ENCODE data around the gene TTC13.
A peak's percentile ranks its signal among the peaks of the same experiment; 100 is the strongest.
"Not testable (repeated sequence)": the region's sequence is repeated elsewhere in the genome, so short reads cannot be mapped to it uniquely, and the experiment has no call there.

TTC13 gene

GRCh38 chr1:230986976-230987375 lies 8.3 kb upstream of the TTC13 start:
- DNase-seq, result no peak

GRCh38 chr1:230985711-230986110 lies 7.0 kb upstream of the TTC13 start:
- DNase-seq, result no peak

- DNase-seq, result not testable (repeated sequence)
Observed at GRCh38 chr1:230984622-230985515, 6.2 kb upstream of the TTC13 start.

- no peak for DNase-seq
Observed at GRCh38 chr1:230983811-230984210, 5.2 kb upstream of the TTC13 start.

GRCh38 chr1:230982696-230983095 lies 4.0 kb upstream of the TTC13 start:
- no peak for DNase-seq

- DNase-seq, result no peak
Observed at GRCh38 chr1:230979952-230980351, 1.3 kb upstream of the TTC13 start.

- DNase-seq, result no peak
Observed at GRCh38 chr1:230979389-230979716, 692 bp upstream of the TTC13 start.

- peak; percentile 5 for DNase-seq
Observed at GRCh38 chr1:230977761-230978490, 735 bp downstream of the TTC13 start.

GRCh38 chr1:230976825-230977747 lies 1.6 kb downstream of the TTC13 start:
- no peak for DNase-seq

- no peak for DNase-seq
Observed at GRCh38 chr1:230976360-230976759, 2.3 kb downstream of the TTC13 start.

- no peak for DNase-seq
Observed at GRCh38 chr1:230975636-230976035, 3.0 kb downstream of the TTC13 start.

GRCh38 chr1:230972855-230973271 lies 5.8 kb downstream of the TTC13 start:
- DNase-seq, result no peak

GRCh38 chr1:230971771-230972170 lies 6.9 kb downstream of the TTC13 start:
- DNase-seq, result no peak

- DNase-seq, result no peak
Observed at GRCh38 chr1:230970432-230970831, 8.2 kb downstream of the TTC13 start.

- DNase-seq, result no peak
Observed at GRCh38 chr1:230966358-230966873, 12.2 kb downstream of the TTC13 start.

GRCh38 chr1:230965535-230965934 lies 13.1 kb downstream of the TTC13 start:
- no peak for DNase-seq

- DNase-seq, result no peak
Observed at GRCh38 chr1:230964896-230965295, 13.8 kb downstream of the TTC13 start.

GRCh38 chr1:230958370-230958769 lies 20.3 kb downstream of the TTC13 start:
- no peak for DNase-seq

- DNase-seq, result no peak
Observed at GRCh38 chr1:230957580-230957989, 21.1 kb downstream of the TTC13 start.

- DNase-seq, result no peak
Observed at GRCh38 chr1:230950404-230950803, 28.3 kb downstream of the TTC13 start.

- no peak for DNase-seq
Observed at GRCh38 chr1:230948903-230949302, 29.8 kb downstream of the TTC13 start.

GRCh38 chr1:230948301-230948700 lies 30.4 kb downstream of the TTC13 start:
- DNase-seq, result no peak

- DNase-seq, result no peak
Observed at GRCh38 chr1:230943048-230943593, 35.5 kb downstream of the TTC13 start.

All from NCI-H1436 treated with DMSO at 0.1 percent for 48 hours (cell line).